A673 (cell line): ENCODE results near the gene SIRT2. TPM values are rescaled to one million over a fixed set of nuclear protein-coding genes. Genes with fewer than 3 reads are reported as not detected.
"Not testable (repeated sequence)": the region's sequence is repeated elsewhere in the genome, so short reads cannot be mapped to it uniquely, and the experiment has no call there.

Experiments
- BruUV-seq: library from RNA; stranded (reverse); fragments of 400-500 nt; replicated peaks from 2 replicates; lab custom pipeline; 2021; lab: Mats Ljungman, UMichigan
- CTCF ChIA-PET: fragments of 300-600 bp; sonication (Branson Sonifier 250); formaldehyde crosslinking; loops from one replicate; lab custom pipeline; 2022; ENCODE audit warnings: antibody characterized with exemption; lab: Charles Lee
- POLR2A ChIA-PET: fragments of 300-600 bp; sonication (Branson Sonifier 250); formaldehyde crosslinking; loops from one replicate; lab custom pipeline; 2022; ENCODE audit warnings: antibody characterized with exemption; ENCODE audit not compliant: low non-redundant PET; lab: Charles Lee
- DNase-seq: peaks from one replicate; pipeline ENCODE4 v3.0.0-alpha.2; 2015; ENCODE audit warnings: low spot score
- H3K27ac ChIP-seq: fragments of 200-600 bp; sonication (generic); 2 replicates; pipeline ENCODE4 v1.5.1; 2016; ENCODE audit warnings: mixed run types, low read depth, mild to moderate bottlenecking, mixed read lengths, antibody characterized with exemption, low read length; ENCODE audit not compliant: poor library complexity, severe bottlenecking
- H3K27me3 ChIP-seq: fragments of 200-600 bp; sonication (generic); replicated peaks from 2 replicates; pipeline ENCODE4 v1.6.1; 2017; ENCODE audit warnings: mixed run types, low read depth, mild to moderate bottlenecking, mixed read lengths, antibody characterized with exemption, low read length; ENCODE audit not compliant: insufficient read depth, poor library complexity
- H3K36me3 ChIP-seq: fragments of 200-600 bp; sonication (generic); 2 replicates; pipeline ENCODE4 v1.6.1; 2016; ENCODE audit warnings: mixed run types, mild to moderate bottlenecking, mixed read lengths, antibody characterized with exemption, low read length; ENCODE audit not compliant: insufficient read depth, poor library complexity, severe bottlenecking
- H3K4me1 ChIP-seq: fragments of 200-600 bp; sonication (generic); 2 replicates; pipeline ENCODE4 v1.6.1; 2017; ENCODE audit warnings: mixed run types, mild to moderate bottlenecking, mixed read lengths, antibody characterized with exemption, low read length; ENCODE audit not compliant: insufficient read depth, poor library complexity, severe bottlenecking
- H3K4me3 ChIP-seq: fragments of 200-600 bp; sonication (generic); 2 replicates; pipeline ENCODE4 v1.5.1; 2016; ENCODE audit warnings: low read depth, mixed run types, mild to moderate bottlenecking, mixed read lengths, low read length; ENCODE audit not compliant: poor library complexity, severe bottlenecking
- H3K9me3 ChIP-seq: fragments of 200-600 bp; sonication (generic); 2 replicates; pipeline ENCODE4 v1.6.1; 2016; ENCODE audit warnings: mixed run types, low read depth, mild to moderate bottlenecking, mixed read lengths, antibody characterized with exemption, low read length; ENCODE audit not compliant: poor library complexity, severe bottlenecking
- EZH2 ChIP-seq: fragments of 200-600 bp; sonication (generic); IDR thresholded peaks from 2 replicates; pipeline ENCODE4 v1.6.1; 2017; ENCODE audit warnings: borderline replicate concordance, low read depth, mild to moderate bottlenecking, mixed read lengths, antibody characterized with exemption, low read length; ENCODE audit not compliant: poor library complexity, severe bottlenecking
- intact Hi-C: fragments of 100-400 bp; cut with micrococcal nuclease; formaldehyde crosslinking; loops from one replicate; pipeline ENCODE4 v1.10.0; 2022; ENCODE audit not compliant: unreplicated experiment
- total RNA-seq: library from RNA; stranded (reverse); gene quantifications from 2 replicates; pipeline ENCODE4 v1.2.3, GENCODE V29; 2021
- TF ChIP-seq, protein P1 (sequence below): fragments of 300-800, 200-600 bp; sonication (generic); conservative IDR thresholded peaks from 2 replicates; pipeline ENCODE4 v1.5.1; 2017; ENCODE audit warnings: low read depth, mild to moderate bottlenecking, antibody characterized with exemption, low read length, moderate library complexity, mixed read lengths

SIRT2 gene
- total RNA-seq, 1 experiment from 2014 or later, result 32.2 TPM

DNA sequence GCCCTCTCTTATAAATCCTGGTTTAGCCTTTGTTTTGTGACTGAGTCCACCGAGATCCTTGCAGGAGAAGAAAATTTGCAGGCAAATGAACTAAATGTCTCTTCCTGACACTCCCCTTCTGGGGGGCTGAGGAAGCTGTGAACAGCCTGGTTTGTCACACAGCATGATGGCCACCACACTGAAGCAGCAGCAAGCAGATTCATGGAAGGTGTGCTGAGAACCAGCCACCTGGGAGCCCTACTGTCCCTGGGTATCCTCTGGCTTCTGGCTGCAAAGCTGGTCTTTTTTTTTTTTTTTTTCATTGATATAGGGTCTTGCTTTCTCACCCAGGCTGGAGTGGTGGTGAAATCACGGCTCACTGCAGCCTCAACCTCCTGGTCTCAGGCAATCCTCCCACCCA, 42.6 kb upstream of the SIRT2 start:
- intact Hi-C loops, result no loop called here
- DNase-seq, result no peak
- Histone ChIP-seq H3K9me3 (no peaks in the 10 kb centered on the region), H3K4me1 (peaks cover 11% of the 10 kb centered on the region), H3K27ac (no peak overlapping the region), H3K4me3 (no peak overlapping the region), H3K27me3 (no peaks in the 10 kb centered on the region), H3K36me3 (peaks cover 8% of the 10 kb centered on the region)
- ChIA-PET CTCF (no interaction called here), POLR2A (no interaction called here)
- TF ChIP-seq EZH2, result no peak
- TF ChIP-seq, protein P1, sequence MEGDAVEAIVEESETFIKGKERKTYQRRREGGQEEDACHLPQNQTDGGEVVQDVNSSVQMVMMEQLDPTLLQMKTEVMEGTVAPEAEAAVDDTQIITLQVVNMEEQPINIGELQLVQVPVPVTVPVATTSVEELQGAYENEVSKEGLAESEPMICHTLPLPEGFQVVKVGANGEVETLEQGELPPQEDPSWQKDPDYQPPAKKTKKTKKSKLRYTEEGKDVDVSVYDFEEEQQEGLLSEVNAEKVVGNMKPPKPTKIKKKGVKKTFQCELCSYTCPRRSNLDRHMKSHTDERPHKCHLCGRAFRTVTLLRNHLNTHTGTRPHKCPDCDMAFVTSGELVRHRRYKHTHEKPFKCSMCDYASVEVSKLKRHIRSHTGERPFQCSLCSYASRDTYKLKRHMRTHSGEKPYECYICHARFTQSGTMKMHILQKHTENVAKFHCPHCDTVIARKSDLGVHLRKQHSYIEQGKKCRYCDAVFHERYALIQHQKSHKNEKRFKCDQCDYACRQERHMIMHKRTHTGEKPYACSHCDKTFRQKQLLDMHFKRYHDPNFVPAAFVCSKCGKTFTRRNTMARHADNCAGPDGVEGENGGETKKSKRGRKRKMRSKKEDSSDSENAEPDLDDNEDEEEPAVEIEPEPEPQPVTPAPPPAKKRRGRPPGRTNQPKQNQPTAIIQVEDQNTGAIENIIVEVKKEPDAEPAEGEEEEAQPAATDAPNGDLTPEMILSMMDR, result no peak
- BruUV-seq, result no TSS peak

DNA sequence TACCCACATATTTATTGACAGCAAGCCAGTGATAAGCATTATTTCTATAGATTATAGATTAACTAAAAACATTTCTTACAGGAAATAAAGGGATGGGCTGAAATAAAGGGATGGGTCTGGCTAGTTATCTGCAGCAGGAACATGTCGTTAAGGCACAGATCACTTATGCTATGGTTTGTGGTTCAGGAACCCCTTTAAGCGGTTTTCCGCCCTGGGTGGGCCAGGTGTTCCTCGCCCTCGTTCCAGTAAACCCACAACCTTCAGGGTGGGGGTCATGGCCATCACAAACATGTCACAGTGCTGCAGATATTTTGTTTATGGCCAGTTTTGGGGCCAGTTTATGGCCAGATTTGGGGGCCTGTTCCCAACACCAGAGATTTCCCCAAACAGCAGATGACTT, 42.0 kb upstream of the SIRT2 start:
- peaks cover 11% of the 10 kb centered on the region for H3K4me1 ChIP-seq
- H3K36me3 ChIP-seq, intact Hi-C loops, H3K27me3 ChIP-seq, H3K9me3 ChIP-seq, H3K27ac ChIP-seq, H3K4me3 ChIP-seq, DNase-seq, CTCF ChIA-PET: not testable (repeated sequence)
- POLR2A ChIA-PET, result interaction anchor here (0.6 kb wide), 1 partner anchor 78 kb away, joined by 3 read pairs; no protein-coding TSS in a partner anchor
- TSS peak; percentile 28 for BruUV-seq

DNA sequence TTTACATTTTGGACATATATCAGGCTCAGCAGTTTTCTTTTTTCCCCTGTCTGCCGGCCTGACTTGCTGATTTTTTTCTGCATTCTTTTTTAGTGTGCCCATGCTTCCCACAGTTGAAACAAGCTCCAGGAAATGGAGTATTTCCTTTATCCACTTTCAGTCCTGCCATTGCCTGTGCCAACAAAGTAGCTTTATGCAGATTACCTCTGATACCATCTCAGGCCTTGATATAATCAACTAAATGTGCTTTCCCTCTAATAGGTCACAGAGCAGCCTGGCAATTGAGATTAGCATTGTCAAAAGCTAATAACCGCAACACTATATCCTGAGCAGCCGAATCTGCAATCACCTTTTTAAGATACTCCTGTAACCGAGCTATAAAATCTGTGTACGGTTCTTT, 40.5 kb upstream of the SIRT2 start:
- no peak for TF ChIP-seq EZH2
- TF ChIP-seq, protein P1, result no peak
- Histone ChIP-seq H3K27me3 (no peaks in the 10 kb centered on the region), H3K4me3 (no peak overlapping the region), H3K9me3 (peaks cover under 1% of the 10 kb centered on the region), H3K4me1 (peaks cover 11% of the 10 kb centered on the region), H3K27ac (peak overlapping the region; percentile 39), H3K36me3 (peaks cover 6% of the 10 kb centered on the region)
- DNase-seq, result peak; percentile 33
- intact Hi-C loops, result loop anchor here (10.0 kb wide), 2 partner anchors 395 to 425 kb away; no protein-coding TSS in a partner anchor
- BruUV-seq, result no TSS peak
- POLR2A ChIA-PET, result no interaction called here
- CTCF ChIA-PET, result no interaction called here

DNA sequence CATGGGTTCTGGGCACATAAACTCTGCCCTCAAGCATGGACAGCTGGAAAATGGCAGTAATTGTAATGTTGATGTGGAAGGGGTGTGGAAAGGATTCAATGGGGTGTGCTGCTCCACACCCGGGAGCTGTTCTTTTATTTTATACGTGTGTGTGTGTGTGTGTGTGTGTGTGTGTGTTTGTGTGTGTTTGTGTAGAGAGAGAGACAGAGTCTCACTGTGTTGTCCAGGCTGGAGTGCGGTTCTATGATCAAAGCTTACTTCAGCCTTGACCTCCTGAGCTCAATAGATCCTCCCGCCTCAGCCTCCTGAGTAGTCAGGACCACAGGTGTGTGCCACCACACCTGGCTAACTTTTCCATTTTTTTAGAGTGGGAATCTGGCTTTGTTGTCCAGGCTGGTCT, 34.1 kb upstream of the SIRT2 start:
- H3K4me3 ChIP-seq, result no peak overlapping the region
- H3K27me3 ChIP-seq, result no peaks in the 10 kb centered on the region
- H3K9me3 ChIP-seq, result peaks cover 4% of the 10 kb centered on the region
- ChIA-PET POLR2A (no interaction called here), CTCF (no interaction called here)
- intact Hi-C loops, result loop anchor here (5.0 to 10.0 kb wide), 3 partner anchors 201 to 419 kb away; no protein-coding TSS in a partner anchor
- peaks cover 13% of the 10 kb centered on the region for H3K4me1 ChIP-seq
- no TSS peak for BruUV-seq
- H3K27ac ChIP-seq, result no peak overlapping the region
- H3K36me3 ChIP-seq, result peaks cover 31% of the 10 kb centered on the region
- TF ChIP-seq, protein P1, result no peak
- no peak for TF ChIP-seq EZH2
- no peak for DNase-seq
